Upper lobe of left lung (tissue), 6 donors: ENCODE results near the gene CLDN2. TPM values are rescaled to one million over a fixed set of nuclear protein-coding genes. Genes with fewer than 3 reads are reported as not detected.
A peak's percentile ranks its signal among the peaks of the same experiment; 100 is the strongest.

Source experiments
- ATAC-seq, 2 donors: fragments of 200-7000 bp; cut with Tn5 transposase; one replicate each; pipeline ENCODE4 v1.9.1; 2022; ENCODE audit warnings: mild to moderate bottlenecking in 2 of 2, moderate library complexity in 2 of 2; ENCODE audit not compliant: low FRiP score in 2 of 2
- DNase-seq, 2 donors: peaks; one replicate each; pipeline ENCODE4 v3.0.0-alpha.2; 2019 to 2020
- H3K27ac ChIP-seq, 4 donors: fragments of 200-600 bp; sonication (generic); one replicate each; pipeline ENCODE4 v1.5.1; 2016 to 2019
- H3K27me3 ChIP-seq, 4 donors: fragments of 200-600 bp; sonication (generic); one replicate each; pipeline ENCODE4 v1.5.1; 2017 to 2019
- H3K36me3 ChIP-seq, 4 donors: fragments of 200-600 bp; sonication (generic); one replicate each; pipeline ENCODE4 v1.5.1; 2016 to 2019
- H3K4me1 ChIP-seq, 4 donors: fragments of 200-600 bp; sonication (generic); one replicate each; pipeline ENCODE4 v1.5.1; 2018 to 2019
- H3K4me3 ChIP-seq, 4 donors: fragments of 200-600 bp; sonication (generic); one replicate each; pipeline ENCODE4 v1.5.1; 2017 to 2019; ENCODE audit warnings: mild to moderate bottlenecking in 2 of 4, moderate library complexity in 1 of 4
- H3K9me3 ChIP-seq, 4 donors: fragments of 200-600 bp; sonication (generic); one replicate each; pipeline ENCODE4 v1.5.1; 2018 to 2019
- CTCF ChIP-seq, 6 experiments: fragments of 450-650 bp in 4 of 6; fragments of 200-600 bp in 2 of 6; sonication (generic) in 2 of 6; IDR thresholded peaks; one replicate each; pipeline ENCODE4 v1.5.1; 2016 to 2019; ENCODE audit warnings: antibody characterized with exemption in 6 of 6
- EP300 ChIP-seq, 4 donors: sonication (generic); formaldehyde crosslinking; IDR thresholded peaks; one replicate each; pipeline ENCODE4 v1.5.1; 2017; ENCODE audit warnings: antibody characterized with exemption in 4 of 4, control low read depth in 2 of 4
- POLR2A ChIP-seq, 4 donors: fragments of 450-650 bp; IDR thresholded peaks; one replicate each; pipeline ENCODE4 v1.5.1; 2016 to 2017; ENCODE audit warnings: antibody characterized with exemption in 4 of 4, mild to moderate bottlenecking in 2 of 4
- POLR2AphosphoS5 ChIP-seq, 2 donors: sonication (generic); formaldehyde crosslinking; IDR thresholded peaks; one replicate each; pipeline ENCODE4 v1.5.1; 2017; ENCODE audit warnings: antibody characterized with exemption in 2 of 2
- WGBS, 2 donors: methylation state at CpG; one replicate each; pipeline ENCODE4 v1.1.5; 2017 to 2018; 5-methylcytosine and 5-hydroxymethylcytosine counted together
- total RNA-seq, 6 donors: library from RNA; depleted of rRNA in 4 of 6; stranded (reverse); fragments of >200 nt in 4 of 6; gene quantifications; one replicate each; pipeline versions ENCODE4 v1.1.0 to v1.2.1, GENCODE V29; 2016 to 2021
- donor health status: DM: no; HTN: no; CAD: no; lungs with moderate emphysema.
- donor health status: DM: no; HTN: yes; CAD: no; lungs with severe emphysema.

CLDN2 gene
- total RNA-seq, 6 donors from 2014 or later = 0.20 to 1.0 (median 0.64) TPM; not detected in 2

GRCh38 chrX:106898462-106898861 lies 21.7 kb upstream of the CLDN2 start:
- Histone ChIP-seq H3K36me3 (no peaks in the 10 kb centered on the region), H3K27ac (no peak overlapping the region), H3K27me3 (no peaks in the 10 kb centered on the region), H3K4me3 (no peak overlapping the region), H3K9me3 (no peaks in the 10 kb centered on the region), H3K4me1 (no peaks in the 10 kb centered on the region)
- DNase-seq (no peak), ATAC-seq (no peak)
- TF ChIP-seq EP300 (IDR thresholded peaks at IDR 0.05) = no peak
- peak in 5 of 6 experiments; percentile 16 to 41 (median 28) for TF ChIP-seq CTCF (IDR thresholded peaks at IDR 0.05)
- 17 to 62% methylated on average over 1 of the region's 1 CpG for WGBS, 2 donors

DNA sequence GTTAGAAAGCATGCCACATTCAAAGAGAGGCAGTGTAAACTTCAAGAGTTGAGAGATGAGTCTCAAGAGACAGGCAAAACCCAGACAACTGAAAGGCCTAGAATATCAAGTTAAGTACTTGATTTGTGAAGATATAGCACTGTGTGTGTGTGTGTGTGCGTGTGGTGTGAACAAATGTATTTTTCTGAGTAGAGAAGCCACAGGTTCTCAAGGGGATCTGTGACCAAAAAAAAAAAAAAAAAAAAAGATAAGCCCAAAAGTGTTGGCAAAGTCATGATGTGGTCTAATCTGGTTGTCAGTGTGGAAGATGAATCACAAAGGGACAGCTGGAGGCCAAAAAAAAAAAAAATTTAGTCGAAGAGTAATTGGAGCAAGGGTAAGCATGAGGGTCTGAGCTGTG lies 20.9 kb upstream of the CLDN2 start:
- no peak for DNase-seq

DNA sequence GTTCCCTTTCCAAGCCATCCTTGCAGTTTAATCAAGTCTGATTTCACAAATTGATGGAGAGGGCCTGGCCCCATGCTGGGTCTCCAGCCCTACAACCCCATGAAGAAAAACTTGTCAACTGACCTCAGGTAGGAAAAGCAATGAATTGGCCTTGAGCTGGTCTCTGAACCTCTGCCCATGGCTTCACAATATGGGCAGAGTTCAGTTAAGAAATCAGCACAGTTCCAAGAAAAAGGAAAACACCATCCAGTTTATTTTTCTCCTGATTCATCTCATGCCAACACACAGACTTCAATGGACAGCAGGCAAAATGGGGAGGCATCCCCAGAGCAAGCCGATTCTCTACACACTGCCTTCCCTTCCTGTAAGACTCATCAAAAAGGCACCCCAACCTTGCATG lies 20.4 kb upstream of the CLDN2 start:
- no peaks in the 10 kb centered on the region for H3K9me3 ChIP-seq
- no peak overlapping the region for H3K27ac ChIP-seq
- H3K27me3 ChIP-seq = no peaks in the 10 kb centered on the region
- ATAC-seq = no peak
- H3K36me3 ChIP-seq = no peaks in the 10 kb centered on the region
- no peak for DNase-seq
- no peaks in the 10 kb centered on the region for H3K4me1 ChIP-seq
- TF ChIP-seq CTCF (IDR thresholded peaks at IDR 0.05) (no peak), POLR2AphosphoS5 (IDR thresholded peaks at IDR 0.05) (no peak), EP300 (IDR thresholded peaks at IDR 0.05) (no peak), POLR2A (IDR thresholded peaks at IDR 0.05) (no peak)
- WGBS, 2 donors = 80 to 100% methylated on average over 1 of the region's 1 CpG
- no peak overlapping the region for H3K4me3 ChIP-seq

More for the DNA sequence above, 20.9 kb upstream of the CLDN2 start:
- Histone ChIP-seq H3K9me3 (no peaks in the 10 kb centered on the region), H3K27ac (no peak overlapping the region), H3K36me3 (no peaks in the 10 kb centered on the region), H3K4me1 (no peaks in the 10 kb centered on the region), H3K27me3 (no peaks in the 10 kb centered on the region), H3K4me3 (no peak overlapping the region)
- no peak for ATAC-seq
- 54% methylated on average over 2 of the region's 2 CpGs for WGBS, 2 donors
- TF ChIP-seq POLR2A (IDR thresholded peaks at IDR 0.05) = no peak

GRCh38 chrX:106901341-106901740 lies 18.9 kb upstream of the CLDN2 start:
- no peaks in the 10 kb centered on the region for H3K36me3 ChIP-seq
- no peak overlapping the region for H3K27ac ChIP-seq
- 84% methylated on average over 3 of the region's 3 CpGs; no CpG with 5 or more reads in 1 of the 2 donors for WGBS, 2 donors
- H3K4me1 ChIP-seq = no peaks in the 10 kb centered on the region
- no peak for ATAC-seq
- no peak overlapping the region for H3K4me3 ChIP-seq
- no peaks in the 10 kb centered on the region for H3K9me3 ChIP-seq
- no peak for DNase-seq
- no peaks in the 10 kb centered on the region for H3K27me3 ChIP-seq
- TF ChIP-seq POLR2AphosphoS5 (IDR thresholded peaks at IDR 0.05) (no peak), EP300 (IDR thresholded peaks at IDR 0.05) (no peak), POLR2A (IDR thresholded peaks at IDR 0.05) (no peak), CTCF (IDR thresholded peaks at IDR 0.05) (no peak)

DNA sequence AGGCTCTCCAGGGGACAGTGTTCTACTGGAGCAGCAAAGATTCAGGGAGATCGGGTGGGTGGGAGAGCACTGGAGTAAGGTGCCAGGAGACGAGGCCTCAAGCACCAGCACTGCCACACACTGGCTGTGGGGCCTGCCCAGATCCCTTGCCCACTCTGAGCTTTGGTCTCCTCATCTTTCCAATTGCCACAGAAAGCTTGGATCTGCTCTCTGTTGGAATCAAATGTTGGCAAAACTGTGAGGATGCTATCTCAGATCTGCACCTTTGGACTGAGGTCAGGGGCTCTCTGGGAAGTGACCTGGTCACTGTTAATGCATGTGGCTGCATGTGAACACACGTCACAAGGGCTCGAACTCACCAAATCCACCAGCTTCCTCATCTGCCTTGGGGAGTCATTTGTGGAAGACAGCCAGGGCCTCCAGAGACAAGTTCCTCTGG lies 18.4 kb upstream of the CLDN2 start:
- H3K27ac ChIP-seq = no peak overlapping the region
- H3K4me1 ChIP-seq = no peaks in the 10 kb centered on the region
- no peaks in the 10 kb centered on the region for H3K36me3 ChIP-seq
- WGBS, 2 donors = 66% methylated on average over 4 of the region's 4 CpGs; no CpG with 5 or more reads in 1 of the 2 donors
- TF ChIP-seq POLR2A (IDR thresholded peaks at IDR 0.05) = no peak
- TF ChIP-seq EP300 (IDR thresholded peaks at IDR 0.05) = no peak
- TF ChIP-seq POLR2AphosphoS5 (IDR thresholded peaks at IDR 0.05) = no peak
- TF ChIP-seq CTCF (IDR thresholded peaks at IDR 0.05) = no peak
- no peak for DNase-seq
- H3K27me3 ChIP-seq = no peaks in the 10 kb centered on the region
- no peak overlapping the region for H3K4me3 ChIP-seq
- no peaks in the 10 kb centered on the region for H3K9me3 ChIP-seq
- no peak for ATAC-seq
